ENCODE results near the gene SYTL5. TPM values are rescaled to one million over a fixed set of nuclear protein-coding genes. Genes with fewer than 3 reads are reported as not detected.

The SYTL5 gene
- total and polyA plus RNA-seq, 7 experiments from 2014 or later, result 0.12 TPM; not detected in 6

DNA sequence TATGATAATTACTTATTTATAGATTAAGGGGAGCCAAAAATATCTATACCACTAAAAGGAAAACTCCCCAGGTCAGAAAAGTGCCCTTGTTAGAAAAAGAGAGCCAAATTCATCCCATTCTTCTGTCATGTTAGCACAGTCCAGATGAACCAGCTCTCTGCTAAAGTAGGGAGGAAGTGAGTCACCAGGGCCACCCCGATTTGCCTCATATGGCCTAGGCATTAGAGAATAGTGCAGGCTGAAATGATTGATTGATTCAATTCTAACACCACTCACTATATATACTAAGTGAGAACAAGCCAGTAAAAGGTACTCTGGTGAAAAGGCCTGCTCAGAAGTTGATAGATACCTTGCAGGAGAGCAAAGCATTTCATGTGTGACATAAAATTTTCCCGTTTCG, 119.8 kb downstream of the SYTL5 start:
- Histone ChIP-seq H3K27ac (ENCODE audit: low read depth, low read length) (no peak overlapping the region), H3K4me3 (ENCODE audit: low read length) (no peak overlapping the region), H3K9me3 (ENCODE audit: control insufficient read depth in 2 of 3, low read length in 3 of 3) (no peaks in the 10 kb centered on the region), H3K36me3 (ENCODE audit: control insufficient read depth in 2 of 3, insufficient read depth in 3 of 3, low read length in 3 of 3) (no peaks in the 10 kb centered on the region), H3K27me3 (ENCODE audit: control insufficient read depth in 2 of 2, insufficient read depth in 2 of 2, low read length in 2 of 2) (no peaks in the 10 kb centered on the region), H3K4me1 (ENCODE audit: control insufficient read depth in 2 of 2, insufficient read depth in 2 of 2, low read length in 2 of 2) (no peaks in the 10 kb centered on the region)
- intact Hi-C loops (cut with micrococcal nuclease), result no loop called here
- Mint-ChIP-seq H3K4me1 (no peaks in the 10 kb centered on the region), H3K27ac (no peak overlapping the region), H3K36me3 (no peaks in the 10 kb centered on the region), H3K9me3 (peaks cover 0 to 1% (median 0%) of the 10 kb centered on the region in 11 donors), H3K4me3 (no peak overlapping the region), H3K27me3 (peaks cover 0 to 8% (median 0%) of the 10 kb centered on the region in 5 donors)
- ChIA-PET CTCF (no interaction called here), POLR2A (no interaction called here)
- DNase-seq (no peak), ATAC-seq (no peak)

DNA sequence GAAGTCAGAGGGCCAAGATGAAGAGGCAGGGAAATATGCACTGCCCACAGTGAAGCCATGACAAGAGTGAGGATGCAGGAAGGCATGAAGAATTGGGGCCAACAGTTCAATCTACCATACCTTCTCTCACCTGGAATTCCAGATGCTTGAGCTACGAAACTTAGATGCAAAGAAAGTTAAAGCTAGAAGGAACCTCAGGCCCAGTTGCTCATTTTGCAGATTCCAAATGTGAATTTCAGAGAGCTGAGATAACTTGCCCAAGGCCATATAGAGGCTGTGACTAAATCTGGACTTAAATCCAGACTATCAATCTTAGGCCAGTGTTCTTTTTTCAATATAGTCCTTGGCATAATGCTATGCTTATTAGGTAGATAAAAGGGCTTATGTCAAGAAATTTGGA, 121.6 kb downstream of the SYTL5 start:
- Histone ChIP-seq H3K9me3 (ENCODE audit: control insufficient read depth in 2 of 3, low read length in 3 of 3) (no peaks in the 10 kb centered on the region), H3K27me3 (ENCODE audit: control insufficient read depth in 2 of 2, insufficient read depth in 2 of 2, low read length in 2 of 2) (no peaks in the 10 kb centered on the region), H3K36me3 (ENCODE audit: control insufficient read depth in 2 of 3, insufficient read depth in 3 of 3, low read length in 3 of 3) (no peaks in the 10 kb centered on the region), H3K4me3 (ENCODE audit: low read length) (no peak overlapping the region), H3K27ac (ENCODE audit: low read depth, low read length) (no peak overlapping the region), H3K4me1 (ENCODE audit: control insufficient read depth in 2 of 2, insufficient read depth in 2 of 2, low read length in 2 of 2) (no peaks in the 10 kb centered on the region)
- intact Hi-C loops (cut with micrococcal nuclease), result no loop called here
- Mint-ChIP-seq H3K4me1 (no peaks in the 10 kb centered on the region), H3K27me3 (peaks cover 0 to 8% (median 0%) of the 10 kb centered on the region in 5 donors), H3K4me3 (no peak overlapping the region), H3K27ac (no peak overlapping the region), H3K9me3 (peaks cover 0 to 1% (median 0%) of the 10 kb centered on the region in 11 donors), H3K36me3 (no peaks in the 10 kb centered on the region)
- POLR2A ChIA-PET, result no interaction called here
- DNase-seq (no peak), ATAC-seq (no peak)
- CTCF ChIA-PET, result no interaction called here

DNA sequence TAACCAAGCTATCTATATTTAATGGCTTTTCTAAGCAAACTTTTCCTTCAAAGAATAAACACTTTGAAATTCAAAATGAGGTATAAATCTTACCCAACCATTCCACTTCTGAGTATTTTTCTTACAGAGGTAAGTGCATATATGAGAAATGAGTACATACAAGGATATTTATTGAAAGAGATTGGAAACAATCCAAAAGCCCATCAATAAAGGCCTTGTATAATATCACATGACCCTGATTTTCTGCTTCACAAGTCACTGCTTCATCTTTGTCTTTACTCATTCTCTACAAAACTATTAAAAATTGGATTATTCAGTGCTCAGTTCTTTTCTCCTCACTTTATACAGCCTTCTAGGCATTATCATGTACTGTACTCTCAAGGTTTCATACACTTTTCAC, 123.0 kb downstream of the SYTL5 start:
- no peaks in the 10 kb centered on the region for H3K36me3 Mint-ChIP-seq
- POLR2A ChIA-PET, result no interaction called here
- Histone ChIP-seq H3K9me3 (ENCODE audit: control insufficient read depth in 2 of 3, low read length in 3 of 3) (no peaks in the 10 kb centered on the region), H3K36me3 (ENCODE audit: control insufficient read depth in 2 of 3, insufficient read depth in 3 of 3, low read length in 3 of 3) (no peaks in the 10 kb centered on the region), H3K4me3 (ENCODE audit: low read length) (no peak overlapping the region), H3K4me1 (ENCODE audit: control insufficient read depth in 2 of 2, insufficient read depth in 2 of 2, low read length in 2 of 2) (no peaks in the 10 kb centered on the region), H3K27ac (ENCODE audit: low read depth, low read length) (no peak overlapping the region), H3K27me3 (ENCODE audit: control insufficient read depth in 2 of 2, insufficient read depth in 2 of 2, low read length in 2 of 2) (no peaks in the 10 kb centered on the region)
- H3K27ac Mint-ChIP-seq, result no peak overlapping the region
- H3K4me1 Mint-ChIP-seq, result no peaks in the 10 kb centered on the region
- H3K4me3 Mint-ChIP-seq, result no peak overlapping the region
- DNase-seq (no peak), ATAC-seq (no peak)
- CTCF ChIA-PET, result no interaction called here
- peaks cover 0 to 8% (median 0%) of the 10 kb centered on the region in 5 donors for H3K27me3 Mint-ChIP-seq
- peaks cover 0 to 1% (median 0%) of the 10 kb centered on the region in 11 donors for H3K9me3 Mint-ChIP-seq
- intact Hi-C loops (cut with micrococcal nuclease), result no loop called here

DNA sequence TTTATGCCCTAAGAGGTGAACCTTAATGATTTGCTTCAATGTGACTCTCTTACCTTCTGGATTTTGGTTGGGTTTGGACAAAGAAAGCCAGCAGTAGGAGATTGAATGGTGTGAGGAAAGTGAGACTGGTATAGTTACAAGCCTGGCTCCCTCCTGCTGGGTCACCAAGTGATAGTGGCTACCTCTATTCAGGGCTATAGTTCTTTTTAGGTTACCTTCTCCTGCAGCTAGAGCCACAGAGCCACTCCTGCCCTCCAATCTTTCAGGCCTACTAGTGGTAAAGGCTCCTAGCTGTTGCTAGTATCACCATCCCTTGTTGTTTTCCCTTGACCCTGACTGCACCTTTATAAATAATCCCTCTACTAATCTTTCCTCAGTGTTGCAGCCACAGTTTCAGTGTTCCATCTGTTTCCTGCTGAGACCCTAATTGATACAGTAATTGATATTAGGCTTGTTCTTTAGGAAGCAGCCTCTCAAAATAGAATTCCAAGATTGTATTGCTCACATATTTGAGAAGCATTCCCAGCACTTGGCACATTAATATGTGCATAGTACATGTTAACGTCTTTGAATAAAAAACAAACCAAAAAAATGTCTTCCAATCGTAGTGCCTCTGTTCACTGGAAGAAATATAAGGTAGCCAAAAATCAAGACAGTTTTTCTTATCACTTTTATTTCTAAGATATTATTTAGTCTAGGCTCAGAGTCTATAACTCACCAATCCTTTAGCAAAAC, 132.0 kb downstream of the SYTL5 start:
- no peaks in the 10 kb centered on the region for H3K4me1 ChIP-seq (ENCODE audit: control insufficient read depth in 2 of 2, insufficient read depth in 2 of 2, low read length in 2 of 2)
- Mint-ChIP-seq H3K27me3 (peaks cover 0 to 12% (median 0%) of the 10 kb centered on the region in 5 donors), H3K27ac (no peak overlapping the region), H3K4me1 (no peaks in the 10 kb centered on the region), H3K36me3 (no peaks in the 10 kb centered on the region), H3K4me3 (no peak overlapping the region), H3K9me3 (peaks cover 0 to 1% (median 0%) of the 10 kb centered on the region in 11 donors)
- DNase-seq (no peak), ATAC-seq (no peak)
- ChIA-PET POLR2A (no interaction called here), CTCF (no interaction called here)
- no peaks in the 10 kb centered on the region for H3K27me3 ChIP-seq (ENCODE audit: control insufficient read depth in 2 of 2, insufficient read depth in 2 of 2, low read length in 2 of 2)
- H3K36me3 ChIP-seq (ENCODE audit: control insufficient read depth in 2 of 3, insufficient read depth in 3 of 3, low read length in 3 of 3), result no peaks in the 10 kb centered on the region
- intact Hi-C loops (cut with micrococcal nuclease), result no loop called here
- H3K9me3 ChIP-seq (ENCODE audit: control insufficient read depth in 2 of 3, low read length in 3 of 3), result no peaks in the 10 kb centered on the region
- no peak overlapping the region for H3K4me3 ChIP-seq (ENCODE audit: low read length)
- no peak overlapping the region for H3K27ac ChIP-seq (ENCODE audit: low read depth, low read length)

DNA sequence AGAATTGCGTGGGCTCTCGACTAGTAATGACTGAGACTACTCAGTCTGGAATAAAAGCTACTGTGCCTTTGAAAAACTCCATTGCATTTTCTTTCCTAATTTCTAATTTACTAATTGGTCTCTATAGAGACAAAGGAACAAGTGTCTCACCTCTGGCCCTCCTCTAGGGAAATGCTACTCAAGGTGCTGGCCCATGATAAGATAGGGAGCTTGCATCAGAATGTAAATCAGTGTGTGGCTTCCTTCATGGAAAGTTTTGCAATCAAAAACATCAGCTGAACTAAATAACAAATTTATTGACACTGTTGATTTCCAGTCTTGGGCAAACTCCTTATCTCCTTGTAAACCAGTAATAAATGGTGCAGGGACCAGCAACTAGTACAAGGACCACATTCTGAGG, 132.5 kb downstream of the SYTL5 start:
- ChIA-PET POLR2A (no interaction called here), CTCF (no interaction called here)
- no peak overlapping the region for H3K27ac ChIP-seq (ENCODE audit: low read depth, low read length)
- no peaks in the 10 kb centered on the region for H3K4me1 ChIP-seq (ENCODE audit: control insufficient read depth in 2 of 2, insufficient read depth in 2 of 2, low read length in 2 of 2)
- Mint-ChIP-seq H3K4me3 (no peak overlapping the region), H3K27me3 (peaks cover 0 to 12% (median 0%) of the 10 kb centered on the region in 5 donors), H3K4me1 (no peaks in the 10 kb centered on the region), H3K36me3 (no peaks in the 10 kb centered on the region), H3K27ac (no peak overlapping the region), H3K9me3 (peaks cover 0 to 1% (median 0%) of the 10 kb centered on the region in 11 donors)
- no peaks in the 10 kb centered on the region for H3K36me3 ChIP-seq (ENCODE audit: control insufficient read depth in 2 of 3, insufficient read depth in 3 of 3, low read length in 3 of 3)
- no peaks in the 10 kb centered on the region for H3K27me3 ChIP-seq (ENCODE audit: control insufficient read depth in 2 of 2, insufficient read depth in 2 of 2, low read length in 2 of 2)
- no peaks in the 10 kb centered on the region for H3K9me3 ChIP-seq (ENCODE audit: control insufficient read depth in 2 of 3, low read length in 3 of 3)
- H3K4me3 ChIP-seq (ENCODE audit: low read length), result no peak overlapping the region
- no peak for DNase-seq
- intact Hi-C loops (cut with micrococcal nuclease), result no loop called here
- no peak for ATAC-seq

DNA sequence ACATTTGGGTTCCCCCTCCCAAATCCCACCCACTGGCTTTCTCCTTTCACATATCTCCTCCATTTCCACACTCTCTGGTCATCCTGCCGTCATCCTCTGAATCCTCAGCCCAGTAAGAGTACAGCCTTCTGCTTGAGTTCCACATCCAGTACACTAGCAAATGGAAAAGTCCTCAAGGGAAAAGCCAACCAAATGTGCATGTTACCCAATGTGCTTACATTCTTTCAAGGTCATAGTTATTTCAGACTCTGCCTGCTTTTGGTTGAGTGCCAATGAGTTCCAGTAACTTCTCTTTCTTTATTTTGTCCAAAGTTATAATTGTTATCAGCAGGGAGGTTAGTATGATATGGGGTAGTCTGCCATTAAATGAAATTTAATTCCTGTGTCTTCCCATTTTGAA, 136.3 kb downstream of the SYTL5 start:
- Histone ChIP-seq H3K4me3 (ENCODE audit: low read length) (no peak overlapping the region), H3K27ac (ENCODE audit: low read depth, low read length) (no peak overlapping the region), H3K36me3 (ENCODE audit: control insufficient read depth in 2 of 3, insufficient read depth in 3 of 3, low read length in 3 of 3) (no peaks in the 10 kb centered on the region), H3K4me1 (ENCODE audit: control insufficient read depth in 2 of 2, insufficient read depth in 2 of 2, low read length in 2 of 2) (no peaks in the 10 kb centered on the region), H3K9me3 (ENCODE audit: control insufficient read depth in 2 of 3, low read length in 3 of 3) (no peaks in the 10 kb centered on the region), H3K27me3 (ENCODE audit: control insufficient read depth in 2 of 2, insufficient read depth in 2 of 2, low read length in 2 of 2) (no peaks in the 10 kb centered on the region)
- ATAC-seq, result no peak
- ChIA-PET POLR2A (no interaction called here), CTCF (no interaction called here)
- Mint-ChIP-seq H3K9me3 (peaks cover 0 to 1% (median 0%) of the 10 kb centered on the region in 11 donors), H3K27ac (no peak overlapping the region), H3K4me3 (no peak overlapping the region), H3K4me1 (no peaks in the 10 kb centered on the region), H3K27me3 (peaks cover 0 to 11% (median 7%) of the 10 kb centered on the region in 5 donors), H3K36me3 (no peaks in the 10 kb centered on the region)
- intact Hi-C loops (cut with micrococcal nuclease), result no loop called here
- no peak for DNase-seq

DNA sequence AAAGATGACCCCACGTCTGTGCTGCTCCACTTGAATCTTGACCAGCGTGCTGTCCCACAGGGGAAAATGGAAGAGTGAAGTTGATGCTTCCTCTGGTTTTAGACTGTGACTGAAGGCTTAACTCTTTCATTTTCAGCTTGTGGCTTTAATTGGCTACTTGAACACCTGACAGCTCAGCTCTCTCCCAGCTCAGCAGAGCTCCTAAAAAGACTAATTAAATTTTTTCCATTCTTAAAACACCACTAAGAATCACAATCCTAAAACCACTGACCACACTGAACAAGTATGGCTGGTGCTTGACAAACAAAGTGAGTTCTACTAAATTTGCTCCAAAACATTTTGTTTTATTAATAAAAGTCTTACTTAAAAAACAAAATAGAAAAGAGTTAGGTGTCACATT, 142.7 kb downstream of the SYTL5 start:
- H3K4me1 Mint-ChIP-seq, result no peaks in the 10 kb centered on the region
- H3K4me3 Mint-ChIP-seq, result no peak overlapping the region
- H3K27ac Mint-ChIP-seq, result no peak overlapping the region
- Histone ChIP-seq H3K36me3 (ENCODE audit: control insufficient read depth in 2 of 3, insufficient read depth in 3 of 3, low read length in 3 of 3) (no peaks in the 10 kb centered on the region), H3K4me1 (ENCODE audit: control insufficient read depth in 2 of 2, insufficient read depth in 2 of 2, low read length in 2 of 2) (no peaks in the 10 kb centered on the region), H3K27me3 (ENCODE audit: control insufficient read depth in 2 of 2, insufficient read depth in 2 of 2, low read length in 2 of 2) (no peaks in the 10 kb centered on the region), H3K4me3 (ENCODE audit: low read length) (no peak overlapping the region), H3K9me3 (ENCODE audit: control insufficient read depth in 2 of 3, low read length in 3 of 3) (no peaks in the 10 kb centered on the region), H3K27ac (ENCODE audit: low read depth, low read length) (no peak overlapping the region)
- H3K9me3 Mint-ChIP-seq, result no peaks in the 10 kb centered on the region
- ChIA-PET POLR2A (no interaction called here), CTCF (no interaction called here)
- ATAC-seq (no peak), DNase-seq (no peak)
- intact Hi-C loops (cut with micrococcal nuclease), result no loop called here
- peaks cover 0 to 10% (median 7%) of the 10 kb centered on the region in 5 donors for H3K27me3 Mint-ChIP-seq
- no peaks in the 10 kb centered on the region for H3K36me3 Mint-ChIP-seq
